EL (cell line): ENCODE results near the gene SKP1.

ENCODE experiments used
- DNase-seq: peaks from one replicate; pipeline ENCODE4 v3.0.0-alpha.2; 2016

Gene SKP1

GRCh38 chr5:134127376-134127861 lies 49.3 kb downstream of the SKP1 start:
- DNase-seq, result peak; percentile 40

- peak; percentile 92 for DNase-seq
Measured at GRCh38 chr5:134125039-134126015, 51.4 kb downstream of the SKP1 start.

- DNase-seq, result peak; percentile 88
Measured at GRCh38 chr5:134124289-134125038, 52.3 kb downstream of the SKP1 start.

GRCh38 chr5:134123360-134123759 lies 53.4 kb downstream of the SKP1 start:
- no peak for DNase-seq

GRCh38 chr5:134122530-134122929 lies 54.2 kb downstream of the SKP1 start:
- no peak for DNase-seq

GRCh38 chr5:134120386-134121138 lies 56.2 kb downstream of the SKP1 start:
- no peak for DNase-seq

GRCh38 chr5:134119720-134120119 lies 57.0 kb downstream of the SKP1 start:
- DNase-seq, result no peak

GRCh38 chr5:134118212-134118835 lies 58.4 kb downstream of the SKP1 start:
- DNase-seq, result no peak

- no peak for DNase-seq
Measured at GRCh38 chr5:134116789-134117761, 59.7 kb downstream of the SKP1 start.

GRCh38 chr5:134116286-134116685 lies 60.5 kb downstream of the SKP1 start:
- DNase-seq, result no peak

GRCh38 chr5:134115806-134116175 lies 61.0 kb downstream of the SKP1 start:
- no peak for DNase-seq

GRCh38 chr5:134114886-134115805 lies 61.6 kb downstream of the SKP1 start:
- no peak for DNase-seq

GRCh38 chr5:134113902-134114875 lies 62.6 kb downstream of the SKP1 start, which contains the start of gene TCF7:
TCF7 (plus strand) TSS chr5:134114681; CDS start chr5:134114907, 226 bp downstream.
- DNase-seq, result peak; percentile 81

GRCh38 chr5:134113363-134113889 lies 63.3 kb downstream of the SKP1 start:
- DNase-seq, result no peak

- DNase-seq, result no peak
Measured at GRCh38 chr5:134112726-134113362, 63.9 kb downstream of the SKP1 start.

GRCh38 chr5:134111741-134112647 lies 64.8 kb downstream of the SKP1 start:
- DNase-seq, result peak; percentile 44

GRCh38 chr5:134110382-134110781 lies 66.4 kb downstream of the SKP1 start:
- DNase-seq, result no peak
